Activated T-helper 1 cell treated with Interleukin-2 at 50 U/mL for 16 hours (primary cell): ENCODE data around the gene OR1F1.

ENCODE experiments used
- DNase-seq: peaks from one replicate; pipeline ENCODE4 v3.0.0-alpha.2; 2020; ENCODE audit warnings: low read depth

OR1F1 gene

GRCh38 chr16:3249020-3249419 is 61.0 kb downstream of the OR1F1 start:
- DNase-seq: no peak

GRCh38 chr16:3249451-3249850 is 61.4 kb downstream of the OR1F1 start:
- no peak for DNase-seq

GRCh38 chr16:3252967-3253366 is 65.0 kb downstream of the OR1F1 start:
- no peak for DNase-seq

- DNase-seq: no peak
Observed at GRCh38 chr16:3254309-3254708, 66.3 kb downstream of the OR1F1 start.
